ENCODE results near the gene GLB1L2.

The GLB1L2 gene

GRCh38 chr11:134407321-134407828 is 75.6 kb downstream of the GLB1L2 start:
- DNase-seq = no peak

- no peak for DNase-seq
Observed at GRCh38 chr11:134407923-134408322, 76.1 kb downstream of the GLB1L2 start.

DNA sequence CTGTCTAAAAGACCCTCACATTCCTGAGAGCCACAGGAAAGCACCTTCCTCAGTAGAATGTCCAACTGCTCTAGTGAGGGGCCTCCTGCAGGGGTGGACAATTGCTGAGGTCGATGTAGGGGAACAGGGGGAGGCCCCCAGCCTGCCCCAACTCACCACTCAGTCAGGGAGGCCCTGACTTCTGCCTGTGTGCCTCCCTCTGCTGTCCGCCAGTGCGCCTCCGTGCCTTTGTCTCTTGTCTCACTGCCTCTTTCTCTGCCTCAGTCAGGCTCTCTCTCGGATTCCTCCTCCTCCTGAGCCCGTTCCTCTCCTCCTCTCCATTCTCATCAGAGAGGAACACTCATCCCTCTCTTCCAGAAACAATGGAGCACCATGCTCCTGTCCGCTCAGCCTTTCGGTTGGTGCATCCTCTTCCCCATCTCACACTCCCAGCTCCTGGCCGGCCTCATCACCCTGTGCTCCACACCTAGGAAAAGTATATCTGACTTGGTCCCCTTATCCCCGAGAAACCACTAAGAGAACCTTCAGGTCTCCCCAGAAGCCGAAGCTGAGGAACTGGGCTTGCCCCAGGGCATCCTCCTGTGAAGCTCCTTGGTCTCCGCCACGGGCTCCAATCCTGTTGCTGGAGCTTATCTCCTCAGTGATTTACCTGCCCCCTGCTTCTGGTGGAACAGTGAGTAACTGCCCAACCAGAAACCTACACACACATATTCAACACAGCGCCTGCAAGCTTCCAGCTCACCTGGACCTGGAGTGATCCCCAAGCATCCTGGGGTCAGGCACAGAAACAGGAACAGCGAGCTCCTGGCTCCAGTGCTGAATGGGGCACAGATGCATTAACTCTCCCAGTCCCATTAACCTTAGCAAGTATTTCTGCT is 78.0 kb downstream of the GLB1L2 start:
- no peak for DNase-seq

- no peak for DNase-seq
Observed at GRCh38 chr11:134410766-134411165, 79.0 kb downstream of the GLB1L2 start.

GRCh38 chr11:134412203-134413042 is 80.6 kb downstream of the GLB1L2 start, which contains the start of gene B3GAT1:
TSS of gene B3GAT1 (minus strand) at chr11:134412242. CDS start at chr11:134387659, 24,583 bp downstream.
- peak in 1 of 2 donors; percentile 38 for DNase-seq

- DNase-seq = no peak
Observed at GRCh38 chr11:134413043-134413825, 81.4 kb downstream of the GLB1L2 start.

DNA sequence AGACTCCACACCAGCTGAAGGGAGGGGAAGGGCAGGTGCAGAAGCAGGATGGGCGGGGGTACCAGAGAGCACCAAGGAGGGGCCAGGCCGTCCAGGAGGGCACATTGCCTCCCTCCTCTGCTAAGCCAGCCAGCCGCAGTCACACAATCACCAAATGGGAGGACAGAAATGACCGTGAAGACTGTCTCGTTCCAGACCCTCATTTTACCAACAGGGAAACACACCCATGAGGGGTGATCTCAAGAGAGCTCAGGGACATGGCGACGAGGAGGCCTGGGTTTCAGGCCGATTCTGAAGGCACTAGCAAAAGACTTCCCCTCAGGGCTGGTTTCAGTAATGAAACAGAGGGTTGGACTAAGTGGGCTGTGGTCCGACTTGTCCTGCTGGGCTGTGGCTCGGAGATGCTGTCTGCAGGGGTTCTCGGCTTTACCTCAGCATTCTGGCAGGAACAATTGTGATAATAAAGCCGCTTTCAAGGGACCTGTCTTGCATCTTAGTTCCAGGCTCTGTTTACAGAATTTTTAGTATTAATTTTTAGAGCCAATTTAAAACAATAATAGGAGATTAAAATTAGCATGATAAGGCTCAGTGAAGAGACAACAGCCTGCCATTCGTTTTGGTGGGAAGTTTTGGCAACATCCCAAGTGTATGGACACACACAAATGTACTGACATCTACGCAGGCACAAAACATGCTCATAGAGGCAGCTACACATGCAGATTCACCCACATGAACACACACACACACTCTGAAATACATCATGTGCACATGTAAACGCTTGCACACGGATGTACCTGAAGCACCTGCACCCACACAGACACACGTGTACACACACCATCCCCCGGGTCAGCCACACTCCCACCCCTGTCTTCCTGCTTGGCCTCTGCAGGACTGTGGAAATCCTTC is 82.3 kb downstream of the GLB1L2 start:
- DNase-seq = no peak

- DNase-seq = no peak
Observed at GRCh38 chr11:134414766-134415765, 83.3 kb downstream of the GLB1L2 start.

GRCh38 chr11:134416726-134417125 is 84.9 kb downstream of the GLB1L2 start:
- no peak for DNase-seq

GRCh38 chr11:134417871-134418840 is 86.4 kb downstream of the GLB1L2 start:
- DNase-seq = no peak

- no peak for DNase-seq
Observed at GRCh38 chr11:134423106-134423505, 91.3 kb downstream of the GLB1L2 start.

DNA sequence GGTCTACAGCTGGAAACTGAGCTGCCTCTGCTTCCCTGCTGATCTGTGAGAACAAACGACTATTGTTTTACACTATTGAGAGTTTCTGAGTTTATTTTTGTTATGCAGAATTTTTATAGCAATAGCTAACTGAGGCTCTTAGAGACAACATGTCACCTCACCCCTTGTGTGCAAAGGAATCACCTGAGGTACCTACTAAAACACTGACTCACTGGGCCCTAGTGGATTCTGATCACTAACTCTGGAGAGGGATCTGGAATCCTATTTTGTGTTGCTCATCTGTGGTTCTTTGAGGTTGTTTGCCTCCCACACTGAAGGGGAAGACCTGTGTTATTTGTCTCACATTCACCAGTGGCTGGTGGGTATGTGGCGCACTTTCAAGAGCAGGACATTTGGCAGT is 93.6 kb downstream of the GLB1L2 start:
- DNase-seq = no peak

All from stimulated activated CD4-positive, alpha-beta T cell treated with anti-CD3 and anti-CD28 coated beads, Interleukin-2, amount 100 ng/mL, for 24 hours (primary cell).